ENCODE results near the gene PIEZO1.

GRCh38 chr16:88738151-88739084 is 46.6 kb downstream of the PIEZO1 start:
- TF ChIP-seq CTCF (IDR thresholded peaks at IDR 0.05; ENCODE audit: low read depth, low read length) (no peak), POLR2A (IDR thresholded peaks at IDR 0.05; ENCODE audit: extremely low read depth, insufficient read length) (no peak), MYC (IDR thresholded peaks at IDR 0.05; ENCODE audit: low read depth, low read length) (no peak), MAX (IDR thresholded peaks at IDR 0.05; ENCODE audit: low read depth, low read length) (no peak)
